GM12872 (cell line): Measurements from ENCODE around the gene ARHGEF28.

Experiments
- TF ChIP-seq, protein P1 (sequence below): IDR thresholded peaks from 3 replicates; pipeline ENCODE4 v1.5.1; 2011; ENCODE audit warnings: low read depth, mild to moderate bottlenecking, low read length, moderate library complexity; ENCODE audit not compliant: insufficient read depth

ARHGEF28 gene

DNA sequence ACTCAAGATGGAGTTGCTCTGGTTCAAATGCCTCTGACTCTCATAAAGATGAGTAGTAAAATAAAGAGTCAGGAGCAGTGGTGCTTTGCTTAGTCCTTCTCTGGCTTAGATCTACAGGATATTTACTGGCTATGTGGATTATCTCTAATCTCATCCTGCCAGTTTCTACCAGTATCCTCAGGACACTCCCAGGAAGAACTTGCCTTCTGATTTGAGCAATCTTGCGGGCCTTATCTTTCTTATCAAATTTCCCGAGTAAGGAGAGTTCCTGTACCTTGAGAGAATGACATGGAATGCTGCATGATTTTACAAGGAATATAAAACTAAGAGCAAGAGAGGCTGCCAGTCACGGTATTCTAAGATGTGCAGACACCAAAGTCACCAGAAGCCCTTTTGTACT lies 364.0 kb downstream of the ARHGEF28 start:
- TF ChIP-seq, protein P1, sequence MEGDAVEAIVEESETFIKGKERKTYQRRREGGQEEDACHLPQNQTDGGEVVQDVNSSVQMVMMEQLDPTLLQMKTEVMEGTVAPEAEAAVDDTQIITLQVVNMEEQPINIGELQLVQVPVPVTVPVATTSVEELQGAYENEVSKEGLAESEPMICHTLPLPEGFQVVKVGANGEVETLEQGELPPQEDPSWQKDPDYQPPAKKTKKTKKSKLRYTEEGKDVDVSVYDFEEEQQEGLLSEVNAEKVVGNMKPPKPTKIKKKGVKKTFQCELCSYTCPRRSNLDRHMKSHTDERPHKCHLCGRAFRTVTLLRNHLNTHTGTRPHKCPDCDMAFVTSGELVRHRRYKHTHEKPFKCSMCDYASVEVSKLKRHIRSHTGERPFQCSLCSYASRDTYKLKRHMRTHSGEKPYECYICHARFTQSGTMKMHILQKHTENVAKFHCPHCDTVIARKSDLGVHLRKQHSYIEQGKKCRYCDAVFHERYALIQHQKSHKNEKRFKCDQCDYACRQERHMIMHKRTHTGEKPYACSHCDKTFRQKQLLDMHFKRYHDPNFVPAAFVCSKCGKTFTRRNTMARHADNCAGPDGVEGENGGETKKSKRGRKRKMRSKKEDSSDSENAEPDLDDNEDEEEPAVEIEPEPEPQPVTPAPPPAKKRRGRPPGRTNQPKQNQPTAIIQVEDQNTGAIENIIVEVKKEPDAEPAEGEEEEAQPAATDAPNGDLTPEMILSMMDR, result no peak
